ENCODE measurements around the gene DOP1A. TPM values are rescaled to one million over a fixed set of nuclear protein-coding genes. Genes with fewer than 3 reads are reported as not detected.
A peak's percentile ranks its signal among the peaks of the same experiment; 100 is the strongest.

DOP1A gene
- total RNA-seq, 1 donor from 2014 or later, result 19.0 TPM

DNA sequence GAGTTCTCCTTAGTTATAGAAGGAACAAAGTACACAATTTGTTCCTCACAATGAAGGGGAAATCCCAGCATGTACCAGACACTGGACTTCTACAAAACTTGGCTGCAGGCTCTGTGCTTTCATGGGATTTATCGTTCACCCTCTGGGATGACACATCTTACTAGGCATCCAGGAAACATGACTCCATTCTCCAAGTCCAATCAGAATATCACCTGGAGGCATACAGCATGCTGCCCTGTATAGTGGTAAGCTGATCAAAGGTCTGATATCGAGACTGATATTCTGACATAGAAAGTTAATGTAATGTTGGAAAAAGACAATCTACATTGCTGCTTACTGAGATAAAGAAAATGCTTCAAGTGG, 132.4 kb downstream of the DOP1A start:
- no peak for DNase-seq (ENCODE audit: low spot score)
- Mint-ChIP-seq H3K27ac (ENCODE audit: unreplicated experiment) (peak overlapping the region; percentile 39), H3K9me3 (ENCODE audit: low read depth) (no peaks in the 10 kb centered on the region), H3K4me1 (ENCODE audit: low read depth) (peaks cover 38% of the 10 kb centered on the region), H3K4me3 (ENCODE audit: unreplicated experiment) (no peak overlapping the region), H3K27me3 (ENCODE audit: low read depth) (no peaks in the 10 kb centered on the region), H3K36me3 (ENCODE audit: low read depth) (peaks cover 3% of the 10 kb centered on the region)
- TF ChIP-seq, protein P1, sequence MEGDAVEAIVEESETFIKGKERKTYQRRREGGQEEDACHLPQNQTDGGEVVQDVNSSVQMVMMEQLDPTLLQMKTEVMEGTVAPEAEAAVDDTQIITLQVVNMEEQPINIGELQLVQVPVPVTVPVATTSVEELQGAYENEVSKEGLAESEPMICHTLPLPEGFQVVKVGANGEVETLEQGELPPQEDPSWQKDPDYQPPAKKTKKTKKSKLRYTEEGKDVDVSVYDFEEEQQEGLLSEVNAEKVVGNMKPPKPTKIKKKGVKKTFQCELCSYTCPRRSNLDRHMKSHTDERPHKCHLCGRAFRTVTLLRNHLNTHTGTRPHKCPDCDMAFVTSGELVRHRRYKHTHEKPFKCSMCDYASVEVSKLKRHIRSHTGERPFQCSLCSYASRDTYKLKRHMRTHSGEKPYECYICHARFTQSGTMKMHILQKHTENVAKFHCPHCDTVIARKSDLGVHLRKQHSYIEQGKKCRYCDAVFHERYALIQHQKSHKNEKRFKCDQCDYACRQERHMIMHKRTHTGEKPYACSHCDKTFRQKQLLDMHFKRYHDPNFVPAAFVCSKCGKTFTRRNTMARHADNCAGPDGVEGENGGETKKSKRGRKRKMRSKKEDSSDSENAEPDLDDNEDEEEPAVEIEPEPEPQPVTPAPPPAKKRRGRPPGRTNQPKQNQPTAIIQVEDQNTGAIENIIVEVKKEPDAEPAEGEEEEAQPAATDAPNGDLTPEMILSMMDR (IDR thresholded peaks at IDR 0.05), result no peak

DNA sequence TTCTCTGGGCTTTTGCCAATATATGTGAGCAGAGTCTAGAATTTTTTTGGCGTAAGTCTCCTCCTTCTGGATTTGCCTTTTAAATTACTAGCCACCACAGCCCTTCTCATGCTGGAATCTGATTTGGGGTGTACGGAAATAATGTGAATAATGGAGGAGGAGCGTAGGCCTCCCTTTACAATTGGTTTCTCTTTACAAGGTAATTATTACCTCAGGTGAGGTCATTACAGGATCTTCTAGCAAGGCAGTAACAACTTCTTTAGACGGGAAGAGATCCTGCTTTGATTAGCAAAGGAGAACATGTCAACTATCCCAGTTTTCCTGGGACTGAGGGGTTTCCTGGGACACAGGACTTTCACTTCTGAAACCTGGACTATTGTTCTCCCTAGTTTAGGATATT, 134.6 kb downstream of the DOP1A start:
- Mint-ChIP-seq H3K36me3 (ENCODE audit: low read depth) (peaks cover 13% of the 10 kb centered on the region), H3K27me3 (ENCODE audit: low read depth) (no peaks in the 10 kb centered on the region), H3K4me3 (ENCODE audit: unreplicated experiment) (no peak overlapping the region), H3K27ac (ENCODE audit: unreplicated experiment) (no peak overlapping the region), H3K9me3 (ENCODE audit: low read depth) (peaks cover 4% of the 10 kb centered on the region), H3K4me1 (ENCODE audit: low read depth) (peaks cover 28% of the 10 kb centered on the region)
- no peak for DNase-seq (ENCODE audit: low spot score)
- TF ChIP-seq, protein P1 (IDR thresholded peaks at IDR 0.05), result no peak

DNA sequence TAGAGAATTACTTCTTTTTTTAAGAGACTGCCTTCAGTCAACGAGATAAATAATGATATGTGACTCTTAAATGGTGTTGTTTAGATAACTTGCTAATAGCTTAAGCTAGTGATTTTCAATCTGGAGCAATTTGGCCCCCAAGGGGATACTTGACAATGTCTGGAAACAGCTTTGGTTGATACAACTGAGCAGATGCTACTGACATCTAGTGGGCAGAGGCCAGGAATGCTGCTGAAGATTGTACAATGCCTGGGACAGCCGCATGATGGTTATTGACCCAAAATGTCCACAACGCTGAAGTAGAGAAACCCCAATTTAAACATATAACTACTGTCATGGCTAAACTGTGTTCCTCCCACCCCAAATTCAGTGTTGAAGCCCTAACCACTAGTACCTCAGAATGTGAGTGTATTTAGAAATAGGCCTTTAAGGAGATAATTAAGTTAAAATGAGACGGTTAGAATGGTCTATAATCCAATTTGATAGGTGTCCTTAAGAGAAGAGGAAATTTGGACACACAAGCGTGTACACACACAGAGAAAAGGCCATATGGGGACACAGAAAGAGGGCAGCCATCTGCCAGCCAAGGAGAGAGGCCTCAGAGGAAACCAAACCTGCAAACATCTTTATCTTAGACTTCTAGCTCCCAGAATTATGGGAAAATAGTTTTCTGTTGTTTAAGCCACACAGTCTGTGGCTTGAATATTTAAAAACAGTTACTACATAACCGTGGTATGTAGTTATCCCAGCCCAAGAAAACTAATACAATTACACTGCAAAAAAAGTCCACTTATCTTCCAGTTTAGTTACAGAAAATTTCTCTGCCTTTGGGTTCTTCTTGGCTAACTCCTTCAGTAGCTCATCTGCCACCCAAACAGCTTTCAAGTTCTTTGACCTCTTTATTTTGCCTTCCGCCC, 147.9 kb downstream of the DOP1A start:
- H3K4me3 Mint-ChIP-seq (ENCODE audit: unreplicated experiment), result no peak overlapping the region
- TF ChIP-seq, protein P1 (IDR thresholded peaks at IDR 0.05), result peak; percentile 90
- H3K36me3 Mint-ChIP-seq (ENCODE audit: low read depth), result peaks cover 16% of the 10 kb centered on the region
- DNase-seq (ENCODE audit: low spot score), result no peak
- H3K27me3 Mint-ChIP-seq (ENCODE audit: low read depth), result no peaks in the 10 kb centered on the region
- peaks cover 57% of the 10 kb centered on the region for H3K4me1 Mint-ChIP-seq (ENCODE audit: low read depth)
- no peaks in the 10 kb centered on the region for H3K9me3 Mint-ChIP-seq (ENCODE audit: low read depth)
- peak overlapping the region; percentile 90 for H3K27ac Mint-ChIP-seq (ENCODE audit: unreplicated experiment)

DNA sequence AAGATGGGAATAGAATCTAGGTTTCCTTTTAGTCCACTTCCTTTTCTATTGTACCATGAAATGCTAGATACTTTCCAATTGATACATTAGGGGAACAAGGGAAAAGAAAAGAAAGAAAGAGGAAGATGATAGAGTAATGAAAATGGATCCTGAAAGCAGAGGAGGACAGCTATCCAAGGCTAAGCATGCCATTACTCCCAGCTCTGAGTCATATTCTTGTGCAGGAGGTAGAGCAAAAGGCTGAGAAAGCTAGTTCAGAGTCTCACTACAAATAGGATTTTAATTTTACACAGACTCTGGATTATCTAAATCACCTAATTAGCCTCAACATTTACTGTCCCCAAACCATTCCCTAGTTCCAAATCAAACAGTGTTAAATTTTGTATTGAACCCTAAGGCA, 149.3 kb downstream of the DOP1A start:
- Mint-ChIP-seq H3K36me3 (ENCODE audit: low read depth) (peaks cover 12% of the 10 kb centered on the region), H3K9me3 (ENCODE audit: low read depth) (no peaks in the 10 kb centered on the region), H3K4me1 (ENCODE audit: low read depth) (peaks cover 60% of the 10 kb centered on the region), H3K4me3 (ENCODE audit: unreplicated experiment) (no peak overlapping the region), H3K27ac (ENCODE audit: unreplicated experiment) (peak overlapping the region; percentile 72), H3K27me3 (ENCODE audit: low read depth) (no peaks in the 10 kb centered on the region)
- DNase-seq (ENCODE audit: low spot score), result no peak
- TF ChIP-seq, protein P1 (IDR thresholded peaks at IDR 0.05), result no peak

Other genes with a start within 250 kb of the DOP1A start
- 2.5 to 3.4 TPM (median 3.0 TPM) in 3 replicates for gene UBE3D, start 1.8 kb upstream of the DOP1A start, total RNA-seq
- gene PGM3, start 125.6 kb downstream of the DOP1A start, total RNA-seq, result 130 to 159 TPM (median 135 TPM) in 3 replicates
- gene RWDD2A, start 125.7 kb downstream of the DOP1A start, total RNA-seq, result 6.4 to 7.8 TPM (median 6.5 TPM) in 3 replicates

Data from chondrocyte (in vitro differentiated cells).